GM06990 (cell line): ENCODE results near the gene MYO19.

Source experiments
- DNase-seq: peaks from one replicate; pipeline ENCODE4 v3.0.0-alpha.2; 2011; ENCODE audit not compliant: insufficient read length; ENCODE audit errors: extremely low read depth
- H3K27me3 ChIP-seq: replicated peaks from 2 replicates; pipeline ENCODE4 v1.6.0; 2011; ENCODE audit warnings: low read length; ENCODE audit not compliant: control insufficient read depth, insufficient read depth
- H3K36me3 ChIP-seq: 2 replicates; pipeline ENCODE4 v1.5.1; 2011; ENCODE audit warnings: low read length; ENCODE audit not compliant: control insufficient read depth, insufficient read depth
- H3K4me3 ChIP-seq: replicated peaks from 2 replicates; pipeline ENCODE4 v1.5.1; 2011; ENCODE audit warnings: low read depth, mild to moderate bottlenecking, control low read depth, low read length
- CTCF ChIP-seq: IDR thresholded peaks from 2 replicates; pipeline ENCODE4 v1.5.1; 2011; ENCODE audit warnings: low read length, control low read depth, mild to moderate bottlenecking, inconsistent platforms; ENCODE audit not compliant: insufficient read depth, poor library complexity, severe bottlenecking

MYO19 gene

DNA sequence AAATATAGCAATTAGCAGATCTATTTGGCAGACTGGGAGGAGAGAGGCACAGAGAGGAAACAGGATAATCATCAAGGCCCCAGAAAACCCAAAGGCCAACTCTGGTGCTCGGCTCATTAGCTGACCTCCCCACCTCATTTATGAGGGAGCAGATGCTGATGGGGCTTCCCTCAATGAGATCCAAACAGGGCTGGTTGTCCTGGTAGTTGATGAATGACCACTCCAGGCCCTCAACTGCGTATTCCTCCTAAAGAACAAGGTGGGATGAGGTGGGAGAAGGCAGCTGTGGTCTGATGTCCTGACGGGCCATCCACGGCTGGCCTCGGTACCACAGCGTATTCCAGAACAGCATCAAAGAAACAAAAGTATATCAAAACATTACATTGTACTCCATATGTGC, 27.4 kb downstream of the MYO19 start:
- no peak for TF ChIP-seq CTCF
- peaks cover 45% of the 10 kb centered on the region for H3K36me3 ChIP-seq
- DNase-seq: no peak
- no peak overlapping the region for H3K4me3 ChIP-seq
- H3K27me3 ChIP-seq: no peaks in the 10 kb centered on the region

GRCh38 chr17:36506831-36507230, 27.8 kb downstream of the MYO19 start:
- Histone ChIP-seq H3K27me3 (no peaks in the 10 kb centered on the region), H3K4me3 (no peak overlapping the region), H3K36me3 (peaks cover 47% of the 10 kb centered on the region)
- TF ChIP-seq CTCF: no peak
- DNase-seq: no peak

DNA sequence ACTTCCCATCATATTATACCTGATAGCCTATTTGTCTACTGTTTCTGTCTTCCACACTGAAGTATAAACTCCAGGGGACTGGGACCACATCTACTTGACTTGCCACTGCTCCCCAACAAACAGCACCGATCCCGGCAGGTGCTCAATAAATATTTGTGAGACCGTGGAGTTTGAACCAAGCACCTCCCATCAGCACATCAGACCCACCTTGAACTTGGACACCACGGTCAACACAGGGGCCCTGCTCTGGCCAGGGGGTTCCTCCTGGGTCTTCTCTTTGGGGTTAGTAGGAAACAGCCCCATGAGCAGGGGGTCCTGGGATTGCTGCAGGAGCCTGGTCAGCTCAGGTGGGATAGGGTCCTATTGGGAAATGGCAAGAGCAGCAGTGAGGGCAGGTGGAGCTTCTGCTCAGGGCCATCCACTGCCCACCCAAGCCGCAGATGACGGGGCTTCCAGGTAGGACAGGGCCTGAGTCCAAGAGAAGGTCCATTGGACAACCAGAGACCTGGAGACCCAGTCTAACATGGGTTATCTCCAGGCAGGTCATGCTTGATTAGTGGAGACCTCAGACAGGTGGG, 28.3 kb downstream of the MYO19 start:
- Histone ChIP-seq H3K36me3 (peaks cover 46% of the 10 kb centered on the region), H3K4me3 (no peak overlapping the region), H3K27me3 (no peaks in the 10 kb centered on the region)
- no peak for TF ChIP-seq CTCF
- no peak for DNase-seq

- H3K36me3 ChIP-seq: peaks cover 46% of the 10 kb centered on the region
- DNase-seq: no peak
- no peaks in the 10 kb centered on the region for H3K27me3 ChIP-seq
These were observed 29.5 kb downstream of the MYO19 start for GRCh38 chr17:36505171-36505570.

GRCh38 chr17:36504156-36504545, 30.5 kb downstream of the MYO19 start:
- no peak for TF ChIP-seq CTCF
- no peaks in the 10 kb centered on the region for H3K27me3 ChIP-seq
- no peak overlapping the region for H3K4me3 ChIP-seq
- peaks cover 43% of the 10 kb centered on the region for H3K36me3 ChIP-seq
- DNase-seq: no peak

More at GRCh38 chr17:36505171-36505570, 29.5 kb downstream of the MYO19 start:
- no peak for TF ChIP-seq CTCF
- no peak overlapping the region for H3K4me3 ChIP-seq

DNA sequence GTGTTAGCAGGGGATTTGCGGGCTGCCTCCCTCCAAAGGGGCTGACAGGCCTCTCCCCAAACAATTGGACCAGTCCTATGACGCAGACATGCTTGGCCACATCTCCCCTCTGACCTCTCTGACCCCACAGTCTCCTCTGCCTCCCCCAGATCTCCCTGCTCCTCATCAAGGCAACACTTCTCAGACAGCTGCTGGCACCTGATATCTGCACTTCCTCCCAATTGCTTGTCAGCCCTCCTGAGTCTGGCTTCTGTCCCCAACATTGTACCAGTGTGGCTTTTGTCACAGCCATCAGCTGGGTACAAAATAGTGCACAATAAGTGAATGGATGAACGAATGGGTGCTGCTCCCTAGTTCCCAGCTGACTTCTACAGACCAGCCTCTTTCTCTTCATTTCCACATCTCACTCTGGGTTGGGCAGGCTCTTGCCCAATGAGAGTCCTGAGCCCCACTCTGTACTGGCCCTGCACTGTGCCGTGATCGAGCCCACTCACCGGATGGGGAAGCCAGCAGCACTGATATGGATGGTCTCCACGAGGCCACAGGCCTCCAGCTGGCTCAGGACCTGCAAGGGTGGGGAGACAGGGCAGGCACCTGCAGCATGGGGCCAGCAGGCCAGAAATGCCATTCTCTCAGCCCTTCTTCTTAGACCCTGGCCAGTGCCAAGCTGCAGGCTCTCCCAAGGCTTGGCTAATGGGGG, 31.1 kb downstream of the MYO19 start:
- peaks cover 44% of the 10 kb centered on the region for H3K36me3 ChIP-seq
- TF ChIP-seq CTCF: no peak

More for the DNA sequence above, 31.1 kb downstream of the MYO19 start:
- no peak for DNase-seq
- H3K4me3 ChIP-seq: no peak overlapping the region
- no peaks in the 10 kb centered on the region for H3K27me3 ChIP-seq
